OCI-LY1 (cell line): Measurements from ENCODE around the gene RPRML.

Source experiments
- H2AFZ ChIP-seq: fragments of 200-600 bp; sonication (generic), shearing (Covaris generic); 2 replicates; pipeline ENCODE4 v1.6.0; 2014; ENCODE audit warnings: antibody characterized with exemption, mild to moderate bottlenecking, low read length
- H3F3A ChIP-seq: fragments of 200-600 bp; sonication (generic), shearing (Covaris generic); 2 replicates; pipeline ENCODE4 v1.6.0; 2014; ENCODE audit warnings: mild to moderate bottlenecking, antibody characterized with exemption, low read length, moderate library complexity; ENCODE audit not compliant: insufficient read depth
- H3K27ac ChIP-seq: fragments of 200-600 bp; sonication (generic); 2 replicates; pipeline ENCODE4 v1.5.1; 2014; ENCODE audit warnings: low read length, mixed run types, mild to moderate bottlenecking, low read depth; ENCODE audit not compliant: poor library complexity, severe bottlenecking
- H3K27me3 ChIP-seq: fragments of 200-600 bp; sonication (generic); 2 replicates; pipeline ENCODE4 v1.6.0; 2014; ENCODE audit warnings: antibody characterized with exemption, mild to moderate bottlenecking, low read length, moderate library complexity; ENCODE audit not compliant: insufficient read depth
- H3K36me3 ChIP-seq: fragments of 200-600 bp; sonication (generic); 2 replicates; pipeline ENCODE4 v1.6.1; 2014; ENCODE audit warnings: mild to moderate bottlenecking, antibody characterized with exemption, low read length, moderate library complexity, mixed read lengths; ENCODE audit not compliant: insufficient read depth
- H3K4me1 ChIP-seq: fragments of 200-600 bp; sonication (generic); 2 replicates; pipeline ENCODE4 v1.5.1; 2014; ENCODE audit warnings: mild to moderate bottlenecking, low read length, moderate library complexity; ENCODE audit not compliant: insufficient read depth, severe bottlenecking
- H3K4me2 ChIP-seq: fragments of 200-600 bp; sonication (generic), shearing (Covaris generic); 2 replicates; pipeline ENCODE4 v1.6.1; 2014; ENCODE audit warnings: low read length
- H3K4me3 ChIP-seq: fragments of 200-600 bp; sonication (generic); 2 replicates; pipeline ENCODE4 v1.5.1; 2014; ENCODE audit warnings: low read length, low read depth, mild to moderate bottlenecking, mixed read lengths; ENCODE audit not compliant: poor library complexity, severe bottlenecking
- H3K79me2 ChIP-seq: fragments of 200-600 bp; shearing (Covaris generic); 2 replicates; pipeline ENCODE4 v1.6.1; 2016; ENCODE audit warnings: mixed run types, low read length, mixed read lengths; ENCODE audit not compliant: insufficient read depth
- H3K9ac ChIP-seq: fragments of 200-600 bp; sonication (generic), shearing (Covaris generic); 2 replicates; pipeline ENCODE4 v1.6.1; 2014; ENCODE audit warnings: mild to moderate bottlenecking, low read length, mixed read lengths
- H3K9me2 ChIP-seq: fragments of 200-600 bp; sonication (generic), shearing (Covaris generic); 2 replicates; pipeline ENCODE4 v1.6.1; 2014; ENCODE audit warnings: low read depth, mild to moderate bottlenecking, low read length, mixed read lengths
- H3K9me3 ChIP-seq: fragments of 200-600 bp; shearing (Covaris generic); 2 replicates; pipeline ENCODE4 v1.6.1; 2014; ENCODE audit warnings: low read length, mixed read lengths
- H4K20me1 ChIP-seq: fragments of 200-600 bp; sonication (generic), shearing (Covaris generic); 2 replicates; pipeline ENCODE4 v1.6.0; 2016; ENCODE audit warnings: mild to moderate bottlenecking, low read length; ENCODE audit not compliant: insufficient read depth
- EZH2 ChIP-seq: fragments of 200-600 bp; sonication (generic), shearing (Covaris generic); IDR thresholded peaks from 2 replicates; pipeline ENCODE4 v1.8.0; 2017; ENCODE audit warnings: borderline replicate concordance, mixed run types, mild to moderate bottlenecking, antibody characterized with exemption, low read length, moderate library complexity, mixed read lengths
- TF ChIP-seq, protein P1 (sequence below): fragments of 200-600 bp; sonication (generic), shearing (Covaris generic); IDR thresholded peaks from 2 replicates; pipeline ENCODE4 v1.5.1; 2017; ENCODE audit warnings: mild to moderate bottlenecking, antibody characterized with exemption, low read length, moderate library complexity, mixed read lengths

RPRML gene

DNA sequence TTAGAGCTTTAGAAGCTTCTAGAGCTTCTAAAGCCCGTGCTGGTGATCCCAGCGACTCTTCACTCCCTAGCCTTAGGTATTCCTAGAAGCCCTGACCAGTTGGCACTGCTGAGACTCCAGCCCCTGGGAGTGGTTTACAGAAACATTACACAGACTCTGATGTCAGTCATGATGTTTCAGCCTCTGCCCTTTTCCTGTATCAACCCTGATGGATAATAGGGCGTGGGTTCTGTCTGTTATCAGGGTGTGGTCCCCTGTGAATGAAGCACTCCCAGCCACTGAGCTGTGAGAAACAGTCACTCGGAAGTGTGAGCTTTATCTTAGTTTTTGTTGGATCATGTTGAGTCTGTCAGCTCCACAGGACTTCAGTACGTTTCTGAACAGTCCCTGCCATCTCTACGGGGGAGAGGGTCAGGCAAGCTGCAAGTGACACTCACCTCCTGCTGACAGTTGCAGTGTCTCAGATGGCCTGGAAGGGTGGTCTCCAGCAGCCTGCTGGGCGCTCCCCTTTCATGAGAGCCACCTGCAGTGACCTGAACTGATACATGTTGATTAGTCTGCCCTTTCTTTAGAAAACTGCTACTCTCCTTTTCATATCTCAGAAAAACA lies 43.3 kb downstream of the RPRML start:
- no peaks in the 10 kb centered on the region for H3K9me3 ChIP-seq
- H3F3A ChIP-seq, result no peaks in the 10 kb centered on the region
- no peak for TF ChIP-seq EZH2
- TF ChIP-seq, protein P1, sequence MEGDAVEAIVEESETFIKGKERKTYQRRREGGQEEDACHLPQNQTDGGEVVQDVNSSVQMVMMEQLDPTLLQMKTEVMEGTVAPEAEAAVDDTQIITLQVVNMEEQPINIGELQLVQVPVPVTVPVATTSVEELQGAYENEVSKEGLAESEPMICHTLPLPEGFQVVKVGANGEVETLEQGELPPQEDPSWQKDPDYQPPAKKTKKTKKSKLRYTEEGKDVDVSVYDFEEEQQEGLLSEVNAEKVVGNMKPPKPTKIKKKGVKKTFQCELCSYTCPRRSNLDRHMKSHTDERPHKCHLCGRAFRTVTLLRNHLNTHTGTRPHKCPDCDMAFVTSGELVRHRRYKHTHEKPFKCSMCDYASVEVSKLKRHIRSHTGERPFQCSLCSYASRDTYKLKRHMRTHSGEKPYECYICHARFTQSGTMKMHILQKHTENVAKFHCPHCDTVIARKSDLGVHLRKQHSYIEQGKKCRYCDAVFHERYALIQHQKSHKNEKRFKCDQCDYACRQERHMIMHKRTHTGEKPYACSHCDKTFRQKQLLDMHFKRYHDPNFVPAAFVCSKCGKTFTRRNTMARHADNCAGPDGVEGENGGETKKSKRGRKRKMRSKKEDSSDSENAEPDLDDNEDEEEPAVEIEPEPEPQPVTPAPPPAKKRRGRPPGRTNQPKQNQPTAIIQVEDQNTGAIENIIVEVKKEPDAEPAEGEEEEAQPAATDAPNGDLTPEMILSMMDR, result no peak
- H3K79me2 ChIP-seq, result no peaks in the 10 kb centered on the region
- H4K20me1 ChIP-seq, result no peaks in the 10 kb centered on the region
- H3K9me2 ChIP-seq, result no peaks in the 10 kb centered on the region
- no peaks in the 10 kb centered on the region for H3K27me3 ChIP-seq
- no peak overlapping the region for H3K4me2 ChIP-seq
- no peak overlapping the region for H3K9ac ChIP-seq
- H3K4me1 ChIP-seq, result no peaks in the 10 kb centered on the region
- H3K27ac ChIP-seq, result no peak overlapping the region
- no peak overlapping the region for H2AFZ ChIP-seq
- H3K4me3 ChIP-seq, result no peak overlapping the region
- H3K36me3 ChIP-seq, result peaks cover 93% of the 10 kb centered on the region

DNA sequence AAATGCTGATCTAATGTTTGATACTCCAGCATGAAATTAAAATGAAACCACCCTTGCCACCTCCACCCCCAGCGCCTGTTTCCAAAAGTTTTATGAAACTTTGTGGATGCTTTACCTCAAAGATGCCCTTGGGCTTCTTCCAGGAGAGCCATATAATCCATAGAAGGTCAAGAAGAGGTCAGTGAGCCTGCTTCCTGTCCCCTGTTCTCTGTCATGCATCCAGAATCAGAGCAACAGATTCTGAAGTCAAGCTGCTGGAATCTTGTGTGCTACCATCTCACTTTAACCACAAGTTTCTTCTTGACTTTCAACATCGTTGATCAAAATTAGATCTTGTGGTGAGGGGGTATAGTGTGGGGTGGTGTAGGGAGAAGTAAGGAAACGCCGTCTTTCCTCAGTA lies 47.5 kb downstream of the RPRML start:
- Histone ChIP-seq H3K9ac (no peak overlapping the region), H3K9me2 (no peaks in the 10 kb centered on the region), H3F3A (no peaks in the 10 kb centered on the region), H4K20me1 (no peaks in the 10 kb centered on the region), H3K4me2 (no peak overlapping the region), H3K27me3 (no peaks in the 10 kb centered on the region), H3K4me3 (no peak overlapping the region), H2AFZ (no peak overlapping the region), H3K79me2 (peaks cover 11% of the 10 kb centered on the region), H3K27ac (no peak overlapping the region), H3K36me3 (peaks cover 71% of the 10 kb centered on the region), H3K4me1 (no peaks in the 10 kb centered on the region), H3K9me3 (no peaks in the 10 kb centered on the region)
- TF ChIP-seq, protein P1, result no peak
- TF ChIP-seq EZH2, result no peak

DNA sequence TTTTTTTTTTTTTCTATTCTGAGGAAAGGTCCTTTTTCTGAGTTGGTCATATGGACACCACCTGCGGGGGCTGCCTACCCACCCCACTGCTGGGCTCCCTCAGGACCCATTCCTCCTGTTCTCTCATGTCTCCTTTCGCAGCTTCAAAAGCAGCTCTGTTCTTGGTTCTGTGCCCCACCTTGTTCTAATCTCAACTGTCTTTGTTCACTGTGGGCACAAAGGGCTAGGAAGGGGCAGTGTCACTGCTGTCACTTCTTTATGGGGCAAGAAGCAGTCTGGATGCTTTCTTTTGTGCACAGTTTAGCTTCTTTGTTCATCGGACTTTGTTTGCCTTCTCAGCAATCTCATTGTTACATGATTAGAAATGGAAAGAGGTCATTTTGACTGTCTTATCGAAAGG lies 49.0 kb downstream of the RPRML start:
- H3K4me1 ChIP-seq, result peaks cover 4% of the 10 kb centered on the region
- TF ChIP-seq, protein P1, result no peak
- TF ChIP-seq EZH2, result no peak
- no peak overlapping the region for H3K4me2 ChIP-seq
- H2AFZ ChIP-seq, result no peak overlapping the region
- peaks cover 26% of the 10 kb centered on the region for H3K79me2 ChIP-seq
- no peaks in the 10 kb centered on the region for H3K9me3 ChIP-seq
- H3K36me3 ChIP-seq, result peaks cover 56% of the 10 kb centered on the region
- H3K27me3 ChIP-seq, result no peaks in the 10 kb centered on the region
- no peak overlapping the region for H3K4me3 ChIP-seq
- no peaks in the 10 kb centered on the region for H4K20me1 ChIP-seq
- H3K9me2 ChIP-seq, result no peaks in the 10 kb centered on the region
- no peak overlapping the region for H3K27ac ChIP-seq
- H3F3A ChIP-seq, result no peaks in the 10 kb centered on the region
- no peak overlapping the region for H3K9ac ChIP-seq
